ENCODE measurements around the gene USP15. TPM values are rescaled to one million over a fixed set of nuclear protein-coding genes. Genes with fewer than 3 reads are reported as not detected.

USP15 gene
- total RNA-seq, 2 experiments from 2014 or later = 85.5 to 86.6 TPM

GRCh38 chr12:62254967-62255366 lies 5.2 kb upstream of the USP15 start:
- POLR2A ChIA-PET = no interaction called here
- CTCF ChIA-PET = no interaction called here

DNA sequence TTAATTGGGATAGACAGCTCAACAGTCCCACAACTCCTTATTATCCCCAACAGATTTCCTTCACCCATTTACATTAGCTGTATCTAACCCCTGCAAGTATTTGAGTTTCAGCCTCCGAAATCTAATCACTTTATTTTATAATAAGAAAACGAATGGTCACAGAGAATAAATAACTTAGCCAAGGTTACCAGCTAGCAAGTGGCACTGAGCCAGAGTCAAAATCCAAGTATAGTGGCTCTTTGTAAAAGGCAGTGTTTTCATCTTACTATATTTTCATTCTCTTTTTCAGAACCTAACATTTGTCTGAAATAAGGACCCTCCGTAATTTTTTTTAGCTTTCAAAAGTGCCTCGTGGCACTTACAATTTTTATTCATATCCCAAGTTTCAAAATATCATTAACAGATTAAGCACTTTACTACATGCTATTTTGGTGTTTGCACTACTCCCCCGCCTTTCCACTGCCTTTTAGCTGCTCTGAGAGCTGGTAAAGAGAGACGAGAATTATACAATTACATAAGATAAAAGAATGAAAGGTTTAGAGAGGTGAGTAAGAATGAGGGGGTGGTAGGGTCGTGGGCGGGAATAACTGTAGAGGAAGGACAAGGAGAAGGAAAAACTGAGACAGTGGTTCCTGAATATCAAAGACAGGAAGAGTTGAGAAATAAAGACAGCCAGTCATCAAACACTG lies 3.7 kb upstream of the USP15 start:
- CTCF ChIA-PET = no interaction called here

GRCh38 chr12:62258231-62258630 lies 2.0 kb upstream of the USP15 start:
- ChIA-PET CTCF (no interaction called here), POLR2A (interaction anchor here (0.6 kb wide), 1 partner anchor 13 kb away, joined by 4 read pairs; no protein-coding TSS in a partner anchor)

More for the DNA sequence above, 3.7 kb upstream of the USP15 start:
- POLR2A ChIA-PET = interaction anchor here (1.0 kb wide), 1 partner anchor 346 kb away, joined by 4 read pairs; no protein-coding TSS in a partner anchor

GRCh38 chr12:62258941-62259630 lies 1.1 kb upstream of the USP15 start:
- POLR2A ChIA-PET = interaction anchor here (0.6 to 1.4 kb wide), 5 partner anchors 8 to 321 kb away, joined by 3 to 5 read pairs (median 4); partner anchors contain the start of gene MON2
- CTCF ChIA-PET = interaction anchor here (0.9 to 1.4 kb wide), 3 partner anchors 8 to 208 kb away, joined by 3 to 4 read pairs (median 3); partner anchors contain the start of gene MON2

GRCh38 chr12:62259631-62259992 lies 592 bp upstream of the USP15 start:
- CTCF ChIA-PET = interaction anchor here (0.9 to 1.4 kb wide), 4 partner anchors 9 to 208 kb away, joined by 3 to 4 read pairs (median 3); partner anchors contain the start of gene MON2
- POLR2A ChIA-PET = interaction anchor here (1.0 to 1.4 kb wide), 4 partner anchors 8 to 207 kb away, joined by 3 to 5 read pairs (median 4); partner anchors contain the start of gene MON2

- ChIA-PET CTCF (no interaction called here), POLR2A (no interaction called here)
Measured at GRCh38 chr12:62260733-62261683, 804 bp downstream of the USP15 start.

- POLR2A ChIA-PET = no interaction called here
- CTCF ChIA-PET = no interaction called here
Measured at GRCh38 chr12:62261876-62262517, 1.8 kb downstream of the USP15 start.

DNA sequence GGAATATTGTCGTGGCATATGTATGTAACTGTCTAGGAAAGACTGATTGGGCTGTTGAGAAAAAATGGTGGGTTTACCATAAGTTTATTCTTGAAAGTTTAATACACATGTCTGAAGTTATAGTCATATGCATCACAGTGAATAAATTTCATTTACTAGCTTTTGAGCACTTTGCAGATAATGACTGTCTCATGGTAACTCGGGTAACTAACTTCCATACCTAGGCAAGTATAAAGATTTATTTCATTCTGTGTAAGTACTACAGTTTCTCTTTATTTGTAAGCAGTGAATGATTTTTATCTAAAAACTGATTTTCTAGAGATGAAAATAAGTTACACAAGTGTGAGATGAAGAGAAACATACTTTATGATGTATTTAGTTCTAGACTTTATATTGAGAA lies 3.0 kb downstream of the USP15 start:
- POLR2A ChIA-PET = no interaction called here

DNA sequence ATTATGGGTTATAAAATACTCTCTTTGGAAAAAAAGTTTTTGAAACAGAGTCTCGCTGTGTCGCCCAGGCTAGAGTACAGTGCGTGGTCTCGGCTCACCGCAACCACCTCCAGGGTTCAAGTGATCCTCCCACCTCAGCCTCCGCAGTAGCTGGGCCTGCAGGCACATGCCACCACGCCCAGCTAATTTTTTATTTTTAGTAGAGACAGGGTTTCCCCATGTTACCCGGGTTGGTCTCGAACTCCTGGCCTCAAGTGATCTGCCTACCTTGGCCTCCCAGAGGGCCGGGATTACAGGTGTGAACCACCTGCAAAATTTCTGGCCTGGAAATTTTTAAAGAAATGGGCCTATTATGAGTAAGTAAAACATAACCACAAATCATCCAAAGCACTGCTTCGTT lies 3.8 kb downstream of the USP15 start:
- CTCF ChIA-PET = no interaction called here
- POLR2A ChIA-PET = no interaction called here

More for the DNA sequence above, 3.0 kb downstream of the USP15 start:
- CTCF ChIA-PET = no interaction called here

GRCh38 chr12:62264706-62265105 lies 4.5 kb downstream of the USP15 start:
- CTCF ChIA-PET = no interaction called here
- POLR2A ChIA-PET = no interaction called here

DNA sequence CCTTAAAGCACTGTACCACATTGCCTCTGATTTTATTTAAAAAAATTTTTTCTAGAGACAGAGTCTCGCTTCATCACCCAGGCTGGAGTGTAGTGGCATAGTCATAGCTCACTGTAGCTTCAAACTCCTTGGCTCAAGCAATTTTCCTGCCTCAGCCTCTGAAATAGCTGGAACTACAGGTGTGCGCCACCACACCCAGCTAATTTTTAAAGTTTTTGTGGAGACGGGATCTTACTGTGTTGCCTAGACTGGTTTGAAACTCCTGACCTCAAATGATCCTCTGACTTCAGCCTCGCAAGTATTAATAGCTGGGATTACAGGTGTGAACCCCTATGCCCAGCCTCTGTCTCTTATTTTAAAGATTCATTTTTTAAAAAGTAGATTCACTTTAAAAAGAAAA lies 5.3 kb downstream of the USP15 start:
- POLR2A ChIA-PET = no interaction called here
- CTCF ChIA-PET = interaction anchor here (1.2 kb wide), 1 partner anchor 120 kb away, joined by 3 read pairs; no protein-coding TSS in a partner anchor

DNA sequence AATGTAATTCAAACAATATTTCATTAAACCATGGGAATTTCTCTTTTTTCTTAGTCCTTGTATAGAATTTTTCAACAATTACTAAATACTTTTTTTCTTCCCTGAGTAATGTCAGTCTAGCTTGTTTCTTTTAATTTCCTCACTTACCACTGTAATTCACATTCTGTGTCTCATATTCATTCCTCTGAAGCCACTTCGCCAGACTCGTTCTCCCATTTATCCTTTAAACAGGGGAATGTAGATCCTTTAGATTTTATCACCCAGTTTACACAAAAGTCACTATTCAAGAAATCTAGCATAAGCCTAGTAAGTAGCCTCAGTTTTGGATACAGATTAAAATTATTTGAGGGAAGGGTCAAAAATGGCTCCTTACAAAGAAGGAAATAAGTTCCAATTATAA lies 6.8 kb downstream of the USP15 start:
- ChIA-PET POLR2A (no interaction called here), CTCF (no interaction called here)

DNA sequence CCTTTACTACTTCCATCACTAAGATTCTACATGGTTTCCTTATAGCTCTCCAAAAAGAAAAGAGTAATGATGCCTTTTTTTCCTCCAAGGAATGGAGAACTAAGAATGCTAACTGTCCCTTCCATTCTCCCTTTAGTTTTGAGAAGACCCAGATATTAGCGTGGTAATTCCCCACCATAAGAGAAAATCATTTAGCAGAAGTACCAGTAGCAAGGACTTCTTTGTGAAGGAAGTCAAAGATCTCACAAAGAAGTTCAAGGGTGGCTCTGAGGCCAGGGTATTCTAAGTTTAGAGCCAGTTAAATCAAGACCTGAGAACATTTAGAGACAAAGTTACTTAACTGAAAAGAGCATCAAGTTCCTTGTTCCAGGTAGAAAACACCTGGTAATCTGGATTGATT lies 7.3 kb downstream of the USP15 start:
- ChIA-PET CTCF (no interaction called here), POLR2A (interaction anchor here (1.1 kb wide), 1 partner anchor 8 kb away, joined by 4 read pairs; no protein-coding TSS in a partner anchor)

DNA sequence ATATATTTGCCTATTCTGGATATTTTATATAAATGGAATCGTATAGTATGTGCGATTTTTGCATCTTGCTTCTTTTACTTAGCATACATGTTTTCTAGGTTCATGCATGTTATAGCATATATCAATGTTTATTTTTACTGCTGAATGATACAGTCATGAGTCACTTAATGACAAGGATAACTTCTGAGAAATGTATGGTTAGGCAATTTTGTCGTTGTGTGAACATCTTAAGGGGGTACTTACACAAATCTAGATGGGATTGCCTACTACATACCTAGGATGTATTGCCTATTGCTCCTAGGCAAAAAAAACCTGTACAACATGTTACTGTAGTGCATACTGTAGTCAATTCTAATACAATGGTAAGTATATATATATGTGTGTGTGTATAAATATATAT lies 8.8 kb downstream of the USP15 start:
- POLR2A ChIA-PET = no interaction called here
- CTCF ChIA-PET = no interaction called here

DNA sequence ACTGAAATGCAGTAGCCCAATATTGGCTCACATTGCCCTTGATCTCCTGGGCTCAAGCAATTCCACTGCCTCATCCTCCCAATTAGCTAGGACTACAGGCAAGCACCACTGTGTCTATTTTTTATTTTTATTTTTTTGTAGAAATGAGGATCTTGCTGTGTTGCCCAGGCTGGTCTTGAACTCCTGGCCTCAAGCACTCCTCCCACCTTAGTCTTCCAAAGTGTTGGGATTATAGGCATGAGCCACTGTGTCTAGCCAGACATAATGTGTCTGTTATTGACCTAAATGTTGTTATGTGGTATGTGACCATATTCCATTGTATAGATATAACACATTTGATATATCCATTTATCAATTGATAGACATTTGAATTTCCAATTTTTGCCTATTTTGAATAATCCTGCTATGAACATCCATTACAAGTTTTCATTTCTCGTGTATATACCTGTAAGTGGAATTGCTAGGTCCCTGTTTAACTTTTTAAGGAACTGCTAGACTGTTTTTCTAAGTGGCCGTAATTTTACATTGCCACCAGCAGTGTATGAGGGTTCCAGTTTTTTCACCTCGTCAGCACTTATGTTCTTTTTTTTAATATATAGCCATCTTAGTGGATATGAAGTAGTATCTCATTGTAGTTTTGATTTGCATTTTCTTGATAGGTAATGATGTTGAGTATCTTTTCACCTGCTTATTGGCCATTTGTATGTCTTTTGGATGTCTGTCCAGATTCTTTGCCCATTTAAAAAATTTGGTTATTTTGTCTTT lies 9.4 kb downstream of the USP15 start:
- POLR2A ChIA-PET = no interaction called here
- CTCF ChIA-PET = no interaction called here

- ChIA-PET CTCF (no interaction called here), POLR2A (no interaction called here)
Measured at GRCh38 chr12:62270384-62270783, 10.2 kb downstream of the USP15 start.

DNA sequence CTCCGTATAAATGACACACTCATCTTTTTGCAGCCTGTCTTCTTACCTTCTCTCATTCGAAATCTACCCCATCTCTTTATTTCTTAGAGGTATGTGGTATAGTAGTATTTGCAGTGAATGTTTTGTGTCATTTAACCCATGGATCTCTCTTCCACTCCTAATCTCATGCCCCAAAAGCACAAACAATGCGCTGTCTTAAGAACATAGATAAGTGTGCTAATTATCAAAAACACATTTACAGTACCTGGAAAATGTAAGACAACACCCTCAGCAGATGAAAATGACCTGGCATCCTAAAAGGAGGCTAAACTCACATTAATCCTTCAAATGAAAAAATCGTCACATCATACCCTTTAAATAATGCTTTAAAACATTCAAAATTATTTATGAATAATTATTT lies 10.7 kb downstream of the USP15 start:
- CTCF ChIA-PET = no interaction called here
- POLR2A ChIA-PET = no interaction called here

- ChIA-PET CTCF (no interaction called here), POLR2A (no interaction called here)
Measured at GRCh38 chr12:62272936-62273552, 12.8 kb downstream of the USP15 start.
